ENCODE measurements around the gene COLGALT1.
"Not testable (repeated sequence)": the region's sequence is repeated elsewhere in the genome, so short reads cannot be mapped to it uniquely, and the experiment has no call there.

The COLGALT1 gene

GRCh38 chr19:17562561-17562960 is 7.1 kb downstream of the COLGALT1 start:
- DNase-seq, result no peak

GRCh38 chr19:17564781-17565180 is 9.3 kb downstream of the COLGALT1 start:
- no peak for DNase-seq

- DNase-seq, result no peak
These were observed 10.2 kb downstream of the COLGALT1 start for GRCh38 chr19:17565611-17566010.

- no peak for DNase-seq
These were observed 12.5 kb downstream of the COLGALT1 start for GRCh38 chr19:17567940-17568339.

GRCh38 chr19:17570291-17570690 is 14.8 kb downstream of the COLGALT1 start:
- DNase-seq, result not testable (repeated sequence)

GRCh38 chr19:17570791-17571190 is 15.3 kb downstream of the COLGALT1 start:
- DNase-seq, result no peak

- no peak for DNase-seq
These were observed 17.2 kb downstream of the COLGALT1 start for GRCh38 chr19:17572638-17573037.

GRCh38 chr19:17575871-17576757 is 20.7 kb downstream of the COLGALT1 start:
- no peak for DNase-seq

GRCh38 chr19:17576758-17577456 is 21.5 kb downstream of the COLGALT1 start:
- no peak for DNase-seq

GRCh38 chr19:17577457-17578097 is 22.1 kb downstream of the COLGALT1 start:
- DNase-seq, result no peak

- DNase-seq, result no peak
These were observed 24.3 kb downstream of the COLGALT1 start for GRCh38 chr19:17579661-17580244.

- no peak for DNase-seq
These were observed 25.2 kb downstream of the COLGALT1 start for GRCh38 chr19:17580470-17581144.

GRCh38 chr19:17581211-17581874 is 25.9 kb downstream of the COLGALT1 start:
- no peak for DNase-seq

GRCh38 chr19:17582613-17583012 is 27.2 kb downstream of the COLGALT1 start:
- DNase-seq, result no peak

- DNase-seq, result no peak
These were observed 28.7 kb downstream of the COLGALT1 start for GRCh38 chr19:17584132-17584531.

- DNase-seq, result not testable (repeated sequence)
These were observed 29.9 kb downstream of the COLGALT1 start for GRCh38 chr19:17585395-17585794.

GRCh38 chr19:17590866-17591265 is 35.4 kb downstream of the COLGALT1 start:
- no peak for DNase-seq

GRCh38 chr19:17594296-17594695 is 38.8 kb downstream of the COLGALT1 start:
- not testable (repeated sequence) for DNase-seq

- not testable (repeated sequence) for DNase-seq
These were observed 42.6 kb downstream of the COLGALT1 start for GRCh38 chr19:17598063-17598462.

GRCh38 chr19:17598953-17599352 is 43.5 kb downstream of the COLGALT1 start:
- no peak for DNase-seq

GRCh38 chr19:17599780-17600179 is 44.3 kb downstream of the COLGALT1 start:
- no peak for DNase-seq

GRCh38 chr19:17601683-17602082 is 46.2 kb downstream of the COLGALT1 start:
- no peak for DNase-seq
